Gastroesophageal sphincter (tissue), 4 donors: Measurements from ENCODE around the gene ACBD6. TPM values are rescaled to one million over a fixed set of nuclear protein-coding genes. Genes with fewer than 3 reads are reported as not detected.

Source experiments
- ATAC-seq: fragments of 150-250 bp; one replicate; pipeline ENCODE4 v1.9.1; 2016; ENCODE audit warnings: mild to moderate bottlenecking, moderate library complexity
- H3K27ac ChIP-seq, 4 donors: fragments of 200-600 bp; sonication (generic) in 3 of 4; 1 replicate in 3 of 4; 2 replicates in 1 of 4; pipeline ENCODE4 v1.5.1; 2016 to 2019
- H3K27me3 ChIP-seq: fragments of 200-600 bp; sonication (generic); one replicate; pipeline ENCODE4 v1.5.1; 2019
- H3K36me3 ChIP-seq, 2 donors: fragments of 200-600 bp; sonication (generic); one replicate each; pipeline ENCODE4 v1.5.1; 2019; ENCODE audit warnings: control low read depth in 1 of 2
- H3K4me1 ChIP-seq, 3 donors: fragments of 200-600 bp; sonication (generic); 1 replicate in 2 of 3; 2 replicates in 1 of 3; pipeline ENCODE4 v1.5.1; 2016 to 2019; ENCODE audit warnings: control low read depth in 2 of 3
- H3K4me3 ChIP-seq, 2 donors: fragments of 200-600 bp; sonication (generic); one replicate each; pipeline ENCODE4 v1.5.1; 2019; ENCODE audit warnings: mild to moderate bottlenecking in 1 of 2, moderate library complexity in 1 of 2
- H3K9me3 ChIP-seq, 3 donors: fragments of 200-600 bp; sonication (generic); one replicate each; pipeline ENCODE4 v1.5.1; 2017 to 2019; ENCODE audit warnings: control low read depth in 2 of 3
- CTCF ChIP-seq, 4 experiments: fragments of 200-600 bp in 2 of 4; fragments of 450-650 bp in 2 of 4; sonication (generic) in 1 of 4; IDR thresholded peaks; one replicate each; pipeline ENCODE4 v1.5.1; 2017 to 2019; ENCODE audit warnings: antibody characterized with exemption in 4 of 4, mild to moderate bottlenecking in 2 of 4, moderate library complexity in 2 of 4
- EP300 ChIP-seq: sonication (generic); formaldehyde crosslinking; IDR thresholded peaks from one replicate; pipeline ENCODE4 v1.6.1; 2017; ENCODE audit warnings: antibody characterized with exemption, mild to moderate bottlenecking
- POLR2A ChIP-seq, 2 donors: fragments of 450-650 bp; IDR thresholded peaks; one replicate each; pipeline ENCODE4 v1.6.1; 2017; ENCODE audit warnings: antibody characterized with exemption in 2 of 2, mild to moderate bottlenecking in 2 of 2, moderate library complexity in 1 of 2
- POLR2AphosphoS5 ChIP-seq: sonication (generic); formaldehyde crosslinking; IDR thresholded peaks from one replicate; pipeline ENCODE4 v1.6.1; 2017; ENCODE audit warnings: antibody characterized with exemption
- WGBS, 2 donors: methylation state at CpG; one replicate each; pipeline ENCODE4 v1.1.5; 2018; ENCODE audit warnings: low coverage in 1 of 2; 5-methylcytosine and 5-hydroxymethylcytosine counted together
- total RNA-seq, 4 donors: library from RNA; depleted of rRNA; stranded (reverse); fragments of >200 nt; gene quantifications; one replicate each; pipeline ENCODE4 v1.1.0, GENCODE V29; 2016

Gene ACBD6
- total RNA-seq, 4 donors from 2014 or later: 27.1 to 41.3 (median 39.7) TPM

GRCh38 chr1:180270530-180271271 lies 231.7 kb downstream of the ACBD6 start:
- no peak for ATAC-seq
- Histone ChIP-seq H3K36me3 (peaks cover 0 to 31% of the 10 kb centered on the region in 2 donors), H3K4me1 (no peaks in the 10 kb centered on the region), H3K27ac (no peak overlapping the region), H3K4me3 (no peak overlapping the region), H3K27me3 (no peaks in the 10 kb centered on the region), H3K9me3 (no peaks in the 10 kb centered on the region)
- TF ChIP-seq CTCF (IDR thresholded peaks at IDR 0.05) (no peak), POLR2A (IDR thresholded peaks at IDR 0.05) (no peak), EP300 (no peak), POLR2AphosphoS5 (no peak)
- whole genome bisulfite sequencing, 2 donors: 62 to 86% methylated on average over 3 to 4 of the region's 8 CpGs

- Histone ChIP-seq H3K27ac (no peak overlapping the region), H3K4me3 (no peak overlapping the region), H3K27me3 (peaks cover 5% of the 10 kb centered on the region), H3K36me3 (peaks cover 0 to 22% of the 10 kb centered on the region in 2 donors), H3K4me1 (no peaks in the 10 kb centered on the region), H3K9me3 (no peaks in the 10 kb centered on the region)
- WGBS, 2 donors: 65 to 74% methylated on average over 4 to 12 of the region's 14 CpGs
- peak; percentile 61 for ATAC-seq
- TF ChIP-seq EP300: no peak
- TF ChIP-seq CTCF (IDR thresholded peaks at IDR 0.05): no peak
- TF ChIP-seq POLR2AphosphoS5: no peak
- TF ChIP-seq POLR2A (IDR thresholded peaks at IDR 0.05): no peak
Observed at GRCh38 chr1:180269645-180270529, 232.5 kb downstream of the ACBD6 start.

- Histone ChIP-seq H3K27ac (no peak overlapping the region), H3K36me3 (peaks cover 0 to 10% of the 10 kb centered on the region in 2 donors), H3K4me3 (no peak overlapping the region), H3K27me3 (peaks cover 17% of the 10 kb centered on the region), H3K9me3 (no peaks in the 10 kb centered on the region), H3K4me1 (no peaks in the 10 kb centered on the region)
- 60 to 70% methylated on average over 9 of the region's 9 CpGs for WGBS, 2 donors
- no peak for ATAC-seq
- TF ChIP-seq CTCF (IDR thresholded peaks at IDR 0.05): no peak
- TF ChIP-seq POLR2A (IDR thresholded peaks at IDR 0.05): no peak
- TF ChIP-seq POLR2AphosphoS5: no peak
- TF ChIP-seq EP300: no peak
Observed at GRCh38 chr1:180268556-180269075, 233.8 kb downstream of the ACBD6 start.

DNA sequence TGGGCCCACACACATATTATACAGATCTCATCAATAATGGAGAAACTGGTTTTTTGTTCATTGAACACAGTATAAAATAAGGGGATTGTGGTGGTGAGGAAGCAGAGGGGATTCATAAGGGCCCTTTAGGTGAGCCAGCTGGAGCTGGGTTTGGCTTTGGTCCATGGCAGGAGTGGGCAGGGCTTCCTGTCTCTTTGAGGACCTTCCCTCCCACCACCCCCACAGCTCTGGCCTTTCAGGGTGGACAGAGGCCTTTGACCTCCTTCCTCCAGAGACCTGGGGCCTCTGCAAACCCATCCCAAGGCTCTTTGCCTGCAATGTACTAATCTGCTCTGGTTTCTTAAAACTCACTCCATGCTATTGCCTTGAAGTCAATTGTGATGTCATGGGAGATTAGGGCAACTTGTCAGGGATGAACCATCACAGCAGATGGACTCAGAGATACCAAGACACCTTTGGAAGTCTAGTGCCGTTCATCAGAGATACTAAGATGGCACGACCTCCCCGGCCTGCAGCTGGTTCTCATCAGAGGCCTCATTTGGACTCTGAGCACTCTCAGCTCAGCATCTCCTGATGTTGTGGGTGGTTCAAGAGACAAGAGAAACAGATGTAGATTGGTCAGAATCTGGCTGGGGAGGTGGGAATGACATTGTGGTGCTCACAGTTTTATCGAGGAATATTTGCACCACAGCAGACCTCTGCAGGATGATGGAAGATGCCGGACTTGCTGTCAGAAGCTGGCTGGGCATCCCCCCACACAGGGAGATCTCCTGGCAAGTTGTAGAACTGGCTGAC lies 234.4 kb downstream of the ACBD6 start:
- Histone ChIP-seq H3K4me3 (no peak overlapping the region), H3K4me1 (no peaks in the 10 kb centered on the region), H3K27me3 (peaks cover 24% of the 10 kb centered on the region), H3K9me3 (no peaks in the 10 kb centered on the region), H3K36me3 (peaks cover 0 to 3% of the 10 kb centered on the region in 2 donors), H3K27ac (no peak overlapping the region)
- WGBS, 2 donors: 14 to 61% methylated on average over 1 to 3 of the region's 5 CpGs
- ATAC-seq: no peak
- TF ChIP-seq POLR2A (IDR thresholded peaks at IDR 0.05): no peak
- TF ChIP-seq POLR2AphosphoS5: no peak
- TF ChIP-seq CTCF (IDR thresholded peaks at IDR 0.05): no peak
